Thoracic aorta (tissue), 2 donors: Measurements from ENCODE around the gene SKIDA1. TPM values are rescaled to one million over a fixed set of nuclear protein-coding genes. Genes with fewer than 3 reads are reported as not detected.

Experiments
- ATAC-seq: fragments of 150-250 bp; one replicate; pipeline ENCODE4 v1.8.0; 2017; ENCODE audit warnings: low read depth; ENCODE audit not compliant: insufficient number of reproducible peaks, low FRiP score
- DNase-seq: peaks from one replicate; pipeline ENCODE4 v3.0.0-alpha.2; 2020; ENCODE audit warnings: low spot score
- H3K27ac ChIP-seq, 2 donors: fragments of 200-600 bp; sonication (generic); 1 replicate in 1 of 2; 2 replicates in 1 of 2; pipeline ENCODE4 v1.5.1; 2016; ENCODE audit warnings: mild to moderate bottlenecking in 2 of 2, moderate library complexity in 2 of 2
- H3K27me3 ChIP-seq: fragments of 200-600 bp; sonication (generic); replicated peaks from 2 replicates; pipeline ENCODE4 v1.6.0; 2016; ENCODE audit warnings: mild to moderate bottlenecking; ENCODE audit not compliant: insufficient read depth
- H3K36me3 ChIP-seq: fragments of 200-600 bp; sonication (generic); one replicate; pipeline ENCODE4 v1.5.1; 2016
- H3K4me1 ChIP-seq, 2 donors: fragments of 200-600 bp; sonication (generic); 1 replicate in 1 of 2; 2 replicates in 1 of 2; pipeline versions ENCODE4 v1.5.1 to v1.6.0; 2016; ENCODE audit warnings: low read depth in 2 of 2, mild to moderate bottlenecking in 1 of 2; ENCODE audit not compliant: control insufficient read depth in 1 of 2
- H3K4me3 ChIP-seq: fragments of 200-600 bp; sonication (generic); 2 replicates; pipeline ENCODE4 v1.5.1; 2016; ENCODE audit warnings: mild to moderate bottlenecking
- H3K9me3 ChIP-seq: fragments of 200-600 bp; sonication (generic); 2 replicates; pipeline ENCODE4 v1.5.1; 2016
- CTCF ChIP-seq: fragments of 200-600 bp; sonication (generic); IDR thresholded peaks from one replicate; pipeline ENCODE4 v1.5.1; 2019; ENCODE audit warnings: antibody characterized with exemption
- total RNA-seq, 2 donors: library from RNA; depleted of rRNA; stranded (reverse); fragments of >200 nt; gene quantifications; one replicate each; pipeline versions ENCODE4 v1.1.0 to v1.2.3, GENCODE V29; 2016

SKIDA1 gene
- total RNA-seq, 2 donors from 2014 or later = 0.71 to 5.3 TPM

GRCh38 chr10:21524131-21524525 is 1.4 kb downstream of the SKIDA1 start:
- peak overlapping the region; percentile 83 for H3K4me3 ChIP-seq
- peaks cover 10 to 20% of the 10 kb centered on the region in 2 donors for H3K4me1 ChIP-seq
- no peak for ATAC-seq
- no peaks in the 10 kb centered on the region for H3K36me3 ChIP-seq
- TF ChIP-seq CTCF = no peak
- DNase-seq = no peak
- H3K9me3 ChIP-seq = no peaks in the 10 kb centered on the region
- H3K27ac ChIP-seq = peak overlapping the region; percentile 93 to 97
- H3K27me3 ChIP-seq = no peaks in the 10 kb centered on the region

GRCh38 chr10:21523557-21524008 is 1.9 kb downstream of the SKIDA1 start:
- Histone ChIP-seq H3K9me3 (no peaks in the 10 kb centered on the region), H3K27ac (peak overlapping the region in 1 of 2 donors; percentile 97), H3K4me1 (peaks cover 9 to 24% of the 10 kb centered on the region in 2 donors), H3K27me3 (no peaks in the 10 kb centered on the region), H3K36me3 (no peaks in the 10 kb centered on the region), H3K4me3 (peak overlapping the region; percentile 83)
- ATAC-seq = no peak
- no peak for TF ChIP-seq CTCF
- no peak for DNase-seq

DNA sequence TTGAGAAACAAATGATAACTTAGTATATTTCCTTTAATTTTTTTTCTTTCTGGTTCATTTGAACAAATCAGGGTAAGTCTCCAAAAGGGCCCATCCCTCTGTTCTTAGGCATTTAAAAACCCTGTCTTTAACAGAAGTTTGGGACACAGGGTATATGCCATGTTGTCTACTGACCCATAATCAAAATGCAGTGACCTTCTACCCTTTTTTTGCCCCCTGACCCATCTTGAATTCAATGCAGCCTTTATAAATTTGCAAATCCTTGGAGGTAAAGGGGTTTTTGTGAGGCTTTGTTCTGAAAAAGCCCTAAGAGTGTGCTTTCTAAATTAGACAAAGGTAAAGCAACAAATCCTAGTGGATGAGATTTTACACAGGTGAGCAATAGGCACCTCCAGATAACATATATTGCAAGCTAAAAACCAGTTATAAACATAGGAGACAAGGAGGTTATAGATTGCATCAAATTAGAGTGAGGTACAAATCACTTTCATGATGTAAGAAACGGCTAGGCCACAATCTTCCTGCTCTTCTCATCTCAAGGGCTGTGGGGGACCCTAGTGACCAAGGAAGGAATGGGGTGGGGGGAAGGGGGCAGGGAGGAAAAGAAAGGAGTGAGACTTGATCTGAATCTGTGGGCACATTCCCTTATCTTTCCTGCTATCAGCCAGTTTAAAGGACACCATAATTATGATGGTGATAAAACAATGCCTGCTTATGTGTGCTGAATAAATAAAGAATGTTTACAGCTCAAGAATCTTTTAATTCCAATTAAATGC is 2.7 kb downstream of the SKIDA1 start:
- Histone ChIP-seq H3K4me3 (no peak overlapping the region), H3K4me1 (peaks cover 6 to 32% of the 10 kb centered on the region in 2 donors), H3K36me3 (no peaks in the 10 kb centered on the region), H3K27ac (peak overlapping the region in 1 of 2 donors; percentile 13), H3K27me3 (no peaks in the 10 kb centered on the region), H3K9me3 (no peaks in the 10 kb centered on the region)
- no peak for TF ChIP-seq CTCF
- ATAC-seq (no peak), DNase-seq (no peak)

DNA sequence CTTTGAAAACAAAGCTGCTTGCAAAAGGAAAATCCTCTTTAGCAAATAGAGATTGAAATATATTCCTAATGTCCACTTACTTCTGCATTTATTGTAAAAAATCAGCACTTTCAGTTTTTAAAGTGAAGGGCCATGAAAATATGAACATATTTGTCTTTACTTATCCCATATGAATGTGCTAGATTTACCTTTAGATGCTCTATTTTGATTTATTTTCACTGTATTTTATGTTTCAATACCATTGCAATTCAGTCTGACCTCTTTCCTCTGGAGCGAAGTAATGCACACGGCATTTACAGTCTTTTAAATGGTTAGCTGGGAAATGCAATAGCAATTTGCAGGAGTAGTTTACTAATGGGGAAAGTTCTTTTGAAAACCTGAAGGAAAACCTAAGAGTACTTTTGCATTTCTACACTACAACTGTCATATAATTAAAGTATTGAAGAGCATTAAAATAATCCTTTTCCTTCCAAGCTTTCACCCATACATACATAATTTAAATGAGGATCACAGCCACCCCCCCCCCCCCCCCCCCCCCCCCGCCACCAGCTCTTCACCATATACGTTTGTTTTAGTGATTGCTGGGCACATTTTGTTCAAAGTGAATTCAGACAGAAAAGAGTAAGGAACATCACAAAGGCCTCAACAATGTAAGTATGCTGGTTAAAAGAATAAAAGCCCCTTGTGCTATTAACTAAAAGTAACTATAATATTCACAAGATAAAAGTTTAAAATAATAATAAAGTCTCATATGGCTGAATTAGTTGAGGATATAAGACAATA is 3.5 kb downstream of the SKIDA1 start:
- no peaks in the 10 kb centered on the region for H3K9me3 ChIP-seq
- H3K27me3 ChIP-seq = no peaks in the 10 kb centered on the region
- H3K27ac ChIP-seq = no peak overlapping the region
- no peaks in the 10 kb centered on the region for H3K36me3 ChIP-seq
- H3K4me1 ChIP-seq = peaks cover 6 to 35% of the 10 kb centered on the region in 2 donors
- ATAC-seq = no peak
- H3K4me3 ChIP-seq = no peak overlapping the region
- TF ChIP-seq CTCF = no peak
- DNase-seq = no peak

DNA sequence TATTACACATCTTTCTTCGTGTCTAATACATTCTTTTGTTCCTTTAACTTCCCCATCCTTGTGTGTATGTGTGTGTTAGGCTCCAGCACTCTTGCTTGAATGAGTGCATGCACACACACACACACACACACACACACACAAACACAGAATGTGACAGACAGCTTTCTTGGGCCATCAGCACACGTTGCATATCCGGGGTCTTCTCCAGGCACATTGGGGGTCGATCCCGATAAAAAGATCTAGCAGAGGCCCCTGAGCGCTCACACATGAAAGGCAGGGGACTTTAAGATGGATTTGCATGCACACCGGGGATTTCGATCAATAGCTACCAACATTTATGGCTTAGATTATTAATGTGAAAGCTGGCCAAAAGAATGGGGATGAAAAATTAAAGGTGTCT is 4.5 kb downstream of the SKIDA1 start:
- Histone ChIP-seq H3K9me3 (no peaks in the 10 kb centered on the region), H3K36me3 (no peaks in the 10 kb centered on the region), H3K27ac (peak overlapping the region; percentile 40 to 42), H3K4me1 (peaks cover 7 to 37% of the 10 kb centered on the region in 2 donors), H3K27me3 (no peaks in the 10 kb centered on the region), H3K4me3 (no peak overlapping the region)
- no peak for TF ChIP-seq CTCF
- DNase-seq (no peak), ATAC-seq (no peak)
